ENCODE measurements around the gene GPR61. TPM values are rescaled to one million over a fixed set of nuclear protein-coding genes. Genes with fewer than 3 reads are reported as not detected.

GPR61 gene, protein sequence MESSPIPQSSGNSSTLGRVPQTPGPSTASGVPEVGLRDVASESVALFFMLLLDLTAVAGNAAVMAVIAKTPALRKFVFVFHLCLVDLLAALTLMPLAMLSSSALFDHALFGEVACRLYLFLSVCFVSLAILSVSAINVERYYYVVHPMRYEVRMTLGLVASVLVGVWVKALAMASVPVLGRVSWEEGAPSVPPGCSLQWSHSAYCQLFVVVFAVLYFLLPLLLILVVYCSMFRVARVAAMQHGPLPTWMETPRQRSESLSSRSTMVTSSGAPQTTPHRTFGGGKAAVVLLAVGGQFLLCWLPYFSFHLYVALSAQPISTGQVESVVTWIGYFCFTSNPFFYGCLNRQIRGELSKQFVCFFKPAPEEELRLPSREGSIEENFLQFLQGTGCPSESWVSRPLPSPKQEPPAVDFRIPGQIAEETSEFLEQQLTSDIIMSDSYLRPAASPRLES
- not detected in 2 replicates for total RNA-seq

DNA sequence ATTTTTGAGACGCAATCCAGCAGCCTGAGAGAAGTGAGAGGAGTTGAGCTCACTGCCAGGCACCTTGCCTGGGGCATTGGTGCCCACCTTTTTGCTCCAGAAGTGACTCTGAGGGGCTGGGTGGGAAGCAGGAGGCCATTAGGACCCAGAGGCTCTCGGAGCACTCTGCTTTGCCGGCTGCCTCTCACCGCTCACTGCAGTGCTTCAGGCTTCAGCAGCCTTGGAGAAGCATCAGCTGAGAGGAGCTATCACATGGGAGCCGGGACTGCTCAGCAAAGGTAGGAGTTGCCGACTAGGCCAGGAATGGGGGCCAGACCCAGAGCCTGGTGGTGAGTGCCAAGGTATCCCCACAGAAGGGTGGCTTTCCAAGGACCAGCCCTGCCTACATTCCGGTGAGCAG is at the start of gene GPR61:
Gene GPR61, plus strand, starts transcription at position 197 of the 400 bp plus-strand sequence. CDS start 3,151 bp downstream, outside the sequence.

DNA sequence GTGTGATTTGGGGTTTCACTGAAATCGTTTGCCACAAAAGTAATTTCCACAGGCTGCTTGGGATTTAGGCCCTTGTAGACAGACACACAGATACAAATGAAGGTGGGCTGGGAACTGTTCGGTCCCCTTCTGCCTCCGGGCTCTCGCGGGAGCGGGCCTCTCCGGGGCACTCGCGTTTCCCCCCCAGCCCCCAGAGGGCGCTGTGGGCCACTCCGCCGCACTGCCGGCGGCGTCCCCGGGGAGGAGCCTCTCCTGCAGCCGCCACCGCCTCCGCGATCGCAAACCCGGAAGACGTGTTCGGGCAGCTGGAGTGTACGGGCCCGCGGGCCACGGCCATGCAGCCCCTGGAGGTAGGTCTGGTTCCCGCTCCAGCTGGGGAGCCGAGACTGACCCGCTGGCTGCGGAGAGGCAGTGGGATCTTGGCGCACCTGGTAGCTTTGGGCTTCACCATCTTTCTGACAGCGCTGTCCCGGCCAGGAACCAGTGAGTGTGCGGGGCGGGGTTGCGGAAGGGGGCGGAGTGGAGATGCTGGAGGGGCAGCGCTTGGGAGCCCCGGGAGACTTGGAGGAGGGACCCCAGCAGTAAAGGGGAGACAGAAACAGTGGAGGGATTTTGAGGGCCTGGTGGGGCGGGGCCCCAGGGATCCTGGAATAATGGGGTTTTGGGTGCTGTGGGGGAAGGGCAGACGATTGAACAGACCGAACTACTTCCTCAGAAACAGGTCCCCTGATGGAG is 45.7 kb upstream of the GPR61 start, which contains the start of gene CYB561D1:
Gene CYB561D1, plus strand, starts transcription at position 290 of the 735 bp plus-strand sequence. Its CDS starts 46 bp downstream, at position 336.

DNA sequence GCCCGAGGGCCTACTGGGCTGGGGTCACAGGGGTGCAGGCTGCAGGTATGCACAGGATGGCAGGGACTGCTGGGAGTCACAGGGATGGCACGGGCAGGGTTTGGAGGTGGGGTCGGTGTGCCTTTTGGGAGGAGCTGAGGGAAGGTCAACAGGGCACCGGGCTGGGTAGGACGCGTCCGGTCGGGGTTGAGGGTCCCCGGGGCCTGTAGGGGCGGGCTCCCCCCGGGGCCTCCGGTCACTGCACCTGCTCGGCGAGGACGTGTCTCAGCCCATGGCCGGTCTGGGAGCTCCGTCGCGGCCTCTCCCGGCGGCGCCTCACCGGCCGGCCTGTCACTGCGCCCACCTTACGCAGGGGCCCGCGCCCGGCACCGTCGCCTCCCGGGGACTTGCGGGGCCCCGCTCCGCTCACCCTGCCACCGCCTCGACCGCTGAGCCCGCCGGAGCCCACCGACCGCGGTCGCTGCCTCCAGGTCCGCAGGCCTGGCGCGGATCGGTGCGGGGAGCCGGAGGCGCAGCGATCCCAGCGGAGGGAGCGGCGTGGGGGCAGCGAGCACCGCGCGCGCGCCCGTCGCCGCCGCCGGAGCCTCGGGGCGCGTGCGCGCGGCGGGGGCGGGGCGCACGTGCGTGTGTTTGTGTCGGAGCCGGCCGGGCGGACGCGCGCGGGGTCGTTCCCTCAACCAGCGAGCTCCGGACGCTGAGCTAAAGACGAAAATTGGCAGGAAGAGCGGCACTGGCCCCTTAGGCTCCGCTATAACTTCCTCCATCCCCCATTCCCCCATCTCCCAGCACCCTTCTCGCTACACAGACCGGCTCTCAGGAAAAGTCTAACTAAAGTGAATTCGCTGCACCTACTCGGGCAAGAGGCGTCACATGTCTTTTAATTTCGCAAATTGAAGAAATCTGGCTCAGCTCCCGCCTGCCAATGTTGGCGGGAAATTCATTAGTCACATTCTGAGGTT is 30.2 kb upstream of the GPR61 start, which contains the start of gene AMIGO1:
Gene AMIGO1, minus strand, starts transcription at position 552 of the 959 bp plus-strand sequence. CDS start 815 bp downstream, outside the sequence.

DNA sequence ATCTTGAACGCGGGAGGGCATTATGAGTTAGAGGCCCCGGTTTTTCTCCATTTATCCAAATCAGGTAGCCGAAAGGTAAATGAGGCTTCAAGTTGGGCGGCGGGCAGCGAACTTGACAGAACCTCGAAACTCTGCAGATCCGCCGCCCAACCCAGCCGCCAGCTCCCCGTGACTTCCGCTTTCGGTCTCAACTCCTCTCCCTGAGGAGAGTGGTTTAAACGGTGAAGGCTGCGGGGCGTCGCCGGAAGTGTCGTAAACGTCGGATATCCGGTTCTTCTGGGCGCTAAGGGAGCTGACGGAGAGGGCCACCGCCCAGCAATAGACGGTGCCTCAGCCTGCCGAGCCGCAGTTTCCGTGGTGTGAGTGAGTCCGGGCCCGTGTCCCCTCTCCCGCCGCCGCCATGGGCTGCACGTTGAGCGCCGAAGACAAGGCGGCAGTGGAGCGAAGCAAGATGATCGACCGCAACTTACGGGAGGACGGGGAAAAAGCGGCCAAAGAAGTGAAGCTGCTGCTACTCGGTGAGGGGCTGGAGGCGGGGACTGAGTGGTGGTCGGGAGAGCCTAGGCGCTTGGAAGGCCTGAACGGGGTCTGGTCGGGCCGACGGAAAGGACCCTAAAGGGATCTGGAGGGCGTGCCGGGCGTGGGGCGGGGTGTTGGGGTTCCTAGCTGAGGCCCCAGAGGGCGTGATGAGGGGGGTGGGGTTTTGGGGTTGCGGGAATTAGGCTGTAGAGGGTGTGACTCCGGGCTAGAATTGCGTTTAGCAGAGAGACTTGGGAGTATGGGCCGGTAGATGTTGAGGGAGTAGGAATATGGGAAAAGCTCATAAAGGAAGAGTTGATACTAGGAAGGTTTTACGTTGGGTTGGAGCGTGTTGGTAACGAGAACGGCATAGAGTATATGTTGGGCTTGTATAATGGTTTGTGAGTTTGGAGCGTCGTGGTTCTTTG is 8.9 kb downstream of the GPR61 start, which contains the start of gene GNAI3:
Gene GNAI3, plus strand, starts transcription at position 295 of the 947 bp plus-strand sequence. Its CDS starts 106 bp downstream, at position 401.

Other genes with a start within 250 kb of the GPR61 start
- not detected in 2 replicates for gene MYBPHL, start 232.9 kb upstream of the GPR61 start, total RNA-seq
- gene SORT1, start 142.0 kb upstream of the GPR61 start, total RNA-seq = 3.5 and 4.6 TPM in 2 replicates
- 27.3 and 27.6 TPM in 2 replicates for gene PSMA5, start 113.4 kb upstream of the GPR61 start, total RNA-seq
- 0.29 and 1.00 TPM in 2 replicates for gene SYPL2, start 73.3 kb upstream of the GPR61 start, total RNA-seq
- gene ATXN7L2, start 56.0 kb upstream of the GPR61 start, total RNA-seq = 2.2 and 3.7 TPM in 2 replicates
- gene CYB561D1, start 45.8 kb upstream of the GPR61 start, total RNA-seq = 3.8 and 5.2 TPM in 2 replicates
- 1.2 and 1.4 TPM in 2 replicates for gene AMIGO1, start 30.1 kb upstream of the GPR61 start, total RNA-seq
- gene GNAI3, start 8.7 kb downstream of the GPR61 start, total RNA-seq = 7.4 and 7.6 TPM in 2 replicates
- gene GNAT2, start 79.7 kb downstream of the GPR61 start, total RNA-seq = 0.68 TPM in 1 of 2 replicates, not detected in the other
- 48.8 and 73.6 TPM in 2 replicates for gene AMPD2, start 80.0 kb downstream of the GPR61 start, total RNA-seq
- gene GSTM4, start 116.2 kb downstream of the GPR61 start, total RNA-seq = 19.7 and 39.6 TPM in 2 replicates
- gene GSTM2, start 128.2 kb downstream of the GPR61 start, total RNA-seq = 20.9 and 21.6 TPM in 2 replicates
- gene GSTM1, start 147.9 kb downstream of the GPR61 start, total RNA-seq = not detected in 2 replicates
- 4.4 and 7.1 TPM in 2 replicates for gene GSTM5, start 172.4 kb downstream of the GPR61 start, total RNA-seq
- gene GSTM3, start 201.2 kb downstream of the GPR61 start, total RNA-seq = 135 and 155 TPM in 2 replicates
- gene EPS8L3, start 224.1 kb downstream of the GPR61 start, total RNA-seq = not detected in 2 replicates

Measured in cardiac ventricle fibroblast (primary cell).